Stomach (tissue), 9 donors: ENCODE data around the gene KLHL29. TPM values are rescaled to one million over a fixed set of nuclear protein-coding genes. Genes with fewer than 3 reads are reported as not detected.
A peak's percentile ranks its signal among the peaks of the same experiment; 100 is the strongest.

Experiments
- DNase-seq, 2 donors: peaks; one replicate each; pipeline versions ENCODE4 v3.0.0 to v3.0.0-alpha.2; 2013 to 2019
- H3K27ac ChIP-seq, 5 donors: fragments of 200-600 bp in 4 of 5; sonication (generic) in 4 of 5; one replicate each; pipeline ENCODE4 v1.5.1; 2013 to 2019; ENCODE audit warnings: mild to moderate bottlenecking in 1 of 5, moderate library complexity in 1 of 5
- H3K27me3 ChIP-seq, 3 donors: fragments of 200-600 bp; sonication (generic); one replicate each; pipeline ENCODE4 v1.5.1; 2017 to 2019; ENCODE audit warnings: mixed run types in 1 of 3
- H3K36me3 ChIP-seq, 4 donors: fragments of 200-600 bp; sonication (generic); 1 replicate in 3 of 4; 2 replicates in 1 of 4; pipeline ENCODE4 v1.5.1; 2016 to 2019
- H3K4me1 ChIP-seq, 4 donors: fragments of 200-600 bp; sonication (generic); one replicate each; pipeline ENCODE4 v1.5.1; 2016 to 2019
- H3K4me3 ChIP-seq, 4 donors: fragments of 200-600 bp; sonication (generic) in 3 of 4; one replicate each; pipeline ENCODE4 v1.5.1; 2016 to 2019; ENCODE audit warnings: mild to moderate bottlenecking in 1 of 4
- H3K9me3 ChIP-seq, 4 donors: fragments of 200-600 bp; sonication (generic); one replicate each; pipeline ENCODE4 v1.5.1; 2016 to 2019
- EP300 ChIP-seq: sonication (generic); formaldehyde crosslinking; IDR thresholded peaks from one replicate; pipeline ENCODE4 v1.6.1; 2017; ENCODE audit warnings: antibody characterized with exemption
- POLR2A ChIP-seq, 4 donors: fragments of 450-650 bp; IDR thresholded peaks; one replicate each; pipeline ENCODE4 v1.6.1; 2016; ENCODE audit warnings: antibody characterized with exemption in 4 of 4, control low read depth in 2 of 4, mild to moderate bottlenecking in 1 of 4, moderate library complexity in 1 of 4
- POLR2AphosphoS5 ChIP-seq, 3 donors: sonication (generic); formaldehyde crosslinking; IDR thresholded peaks; one replicate each; pipeline ENCODE4 v1.6.1; 2016; ENCODE audit warnings: antibody characterized with exemption in 3 of 3
- WGBS, 5 donors: extraction: QIAGEN DNeasy Blood & Tissue Kit in 3 of 5; methylation state at CpG; one replicate each; pipeline versions ENCODE4 v1.1.5 to v1.1.7; 2013 to 2018; 5-methylcytosine and 5-hydroxymethylcytosine counted together
- intact Hi-C: fragments of 100-400 bp; cut with DNase I; formaldehyde crosslinking; loops from one replicate; pipeline ENCODE4 v1.15.1; 2023; ENCODE audit warnings: low total_unique reads
- polyA plus RNA-seq, 3 donors: library from polyadenylated mRNA; stranded (reverse); fragments of 200-250 nt; gene quantifications; one replicate each; pipeline ENCODE4 v1.2.3, GENCODE V29; 2013
- total RNA-seq, 5 donors: library from RNA; depleted of rRNA; stranded (reverse); fragments of >200 nt; gene quantifications; one replicate each; pipeline versions ENCODE4 v1.1.0 to v1.2.3, GENCODE V29; 2014 to 2016
- TF ChIP-seq, protein P1 (sequence below), 7 experiments: fragments of 450-650 bp in 4 of 7; fragments of 200-600 bp in 3 of 7; sonication (generic) in 3 of 7; IDR thresholded peaks; one replicate each; pipeline ENCODE4 v1.5.1; 2016 to 2019; ENCODE audit warnings: antibody characterized with exemption in 7 of 7, control low read depth in 2 of 7, mild to moderate bottlenecking in 1 of 7
- donor health status: healthy with polysubstance abuse.
- donor health status: Bipolar disorder and iron deficiency.
- donor health status: healthy.

Gene KLHL29
- total and polyA plus RNA-seq, 8 donors: under 0.01 to 6.6 (median 1.3) TPM

DNA sequence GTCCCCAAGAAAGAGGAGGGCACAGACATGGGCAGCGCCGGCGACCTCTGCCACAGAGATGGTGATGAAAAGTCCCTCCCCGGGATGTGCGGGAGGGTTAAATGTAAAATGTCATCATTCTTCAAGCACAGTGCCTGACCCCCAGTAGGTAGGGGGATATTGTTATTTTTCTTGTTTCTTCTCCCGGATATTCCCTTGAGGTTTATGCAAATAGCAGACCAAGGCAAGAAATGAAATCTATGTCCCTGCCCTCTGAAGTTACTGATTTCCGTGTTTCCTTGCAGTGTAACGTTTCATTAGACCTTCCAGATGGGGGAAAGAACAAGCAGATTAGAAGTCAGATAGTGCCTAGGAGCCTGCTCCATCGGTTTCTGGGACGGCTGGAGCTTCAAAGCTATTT lies 158.3 kb downstream of the KLHL29 start:
- Histone ChIP-seq H3K4me1 (peaks cover 0 to 27% (median 10%) of the 10 kb centered on the region in 4 donors), H3K27me3 (no peaks in the 10 kb centered on the region), H3K36me3 (no peaks in the 10 kb centered on the region), H3K9me3 (no peaks in the 10 kb centered on the region), H3K4me3 (no peak overlapping the region), H3K27ac (peak overlapping the region in 1 of 5 donors; percentile 76)
- intact Hi-C loops: no loop called here
- no peak for TF ChIP-seq POLR2A (IDR thresholded peaks at IDR 0.05)
- no peak for TF ChIP-seq POLR2AphosphoS5 (IDR thresholded peaks at IDR 0.05)
- TF ChIP-seq, protein P1, sequence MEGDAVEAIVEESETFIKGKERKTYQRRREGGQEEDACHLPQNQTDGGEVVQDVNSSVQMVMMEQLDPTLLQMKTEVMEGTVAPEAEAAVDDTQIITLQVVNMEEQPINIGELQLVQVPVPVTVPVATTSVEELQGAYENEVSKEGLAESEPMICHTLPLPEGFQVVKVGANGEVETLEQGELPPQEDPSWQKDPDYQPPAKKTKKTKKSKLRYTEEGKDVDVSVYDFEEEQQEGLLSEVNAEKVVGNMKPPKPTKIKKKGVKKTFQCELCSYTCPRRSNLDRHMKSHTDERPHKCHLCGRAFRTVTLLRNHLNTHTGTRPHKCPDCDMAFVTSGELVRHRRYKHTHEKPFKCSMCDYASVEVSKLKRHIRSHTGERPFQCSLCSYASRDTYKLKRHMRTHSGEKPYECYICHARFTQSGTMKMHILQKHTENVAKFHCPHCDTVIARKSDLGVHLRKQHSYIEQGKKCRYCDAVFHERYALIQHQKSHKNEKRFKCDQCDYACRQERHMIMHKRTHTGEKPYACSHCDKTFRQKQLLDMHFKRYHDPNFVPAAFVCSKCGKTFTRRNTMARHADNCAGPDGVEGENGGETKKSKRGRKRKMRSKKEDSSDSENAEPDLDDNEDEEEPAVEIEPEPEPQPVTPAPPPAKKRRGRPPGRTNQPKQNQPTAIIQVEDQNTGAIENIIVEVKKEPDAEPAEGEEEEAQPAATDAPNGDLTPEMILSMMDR (IDR thresholded peaks at IDR 0.05): no peak
- TF ChIP-seq EP300: no peak
- DNase-seq: no peak
- 82 to 88% (median 82%) methylated on average over 10 of the region's 10 CpGs for WGBS, 5 donors

DNA sequence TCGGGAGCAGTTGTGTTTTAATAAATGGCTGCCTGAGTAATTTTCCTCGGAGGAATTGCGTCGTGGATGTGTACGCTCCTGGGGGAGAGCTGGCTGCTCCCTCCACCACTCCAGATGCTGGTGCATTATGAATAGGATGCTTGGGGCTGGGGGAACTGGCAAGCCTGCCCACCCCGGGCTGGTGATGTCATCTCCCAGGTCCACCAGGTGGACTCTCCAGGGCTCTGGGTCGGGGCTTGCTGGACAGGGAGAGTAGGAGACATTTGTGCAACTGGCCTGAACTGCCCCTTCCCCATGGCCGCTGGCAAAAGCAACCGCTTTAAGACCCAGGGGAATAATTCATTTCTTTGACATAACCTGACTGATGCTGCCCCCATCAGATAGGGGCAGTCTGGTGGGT lies 158.7 kb downstream of the KLHL29 start:
- TF ChIP-seq POLR2A (IDR thresholded peaks at IDR 0.05) (no peak), POLR2AphosphoS5 (IDR thresholded peaks at IDR 0.05) (no peak), EP300 (no peak)
- TF ChIP-seq, protein P1 (IDR thresholded peaks at IDR 0.05): no peak
- WGBS, 5 donors: 82 to 88% (median 86%) methylated on average over 7 to 9 of the region's 9 CpGs
- intact Hi-C loops: no loop called here
- Histone ChIP-seq H3K27ac (peak overlapping the region in 1 of 5 donors; percentile 76), H3K4me3 (no peak overlapping the region), H3K9me3 (no peaks in the 10 kb centered on the region), H3K4me1 (peaks cover 2 to 30% (median 12%) of the 10 kb centered on the region in 4 donors), H3K27me3 (no peaks in the 10 kb centered on the region), H3K36me3 (no peaks in the 10 kb centered on the region)
- DNase-seq: no peak

DNA sequence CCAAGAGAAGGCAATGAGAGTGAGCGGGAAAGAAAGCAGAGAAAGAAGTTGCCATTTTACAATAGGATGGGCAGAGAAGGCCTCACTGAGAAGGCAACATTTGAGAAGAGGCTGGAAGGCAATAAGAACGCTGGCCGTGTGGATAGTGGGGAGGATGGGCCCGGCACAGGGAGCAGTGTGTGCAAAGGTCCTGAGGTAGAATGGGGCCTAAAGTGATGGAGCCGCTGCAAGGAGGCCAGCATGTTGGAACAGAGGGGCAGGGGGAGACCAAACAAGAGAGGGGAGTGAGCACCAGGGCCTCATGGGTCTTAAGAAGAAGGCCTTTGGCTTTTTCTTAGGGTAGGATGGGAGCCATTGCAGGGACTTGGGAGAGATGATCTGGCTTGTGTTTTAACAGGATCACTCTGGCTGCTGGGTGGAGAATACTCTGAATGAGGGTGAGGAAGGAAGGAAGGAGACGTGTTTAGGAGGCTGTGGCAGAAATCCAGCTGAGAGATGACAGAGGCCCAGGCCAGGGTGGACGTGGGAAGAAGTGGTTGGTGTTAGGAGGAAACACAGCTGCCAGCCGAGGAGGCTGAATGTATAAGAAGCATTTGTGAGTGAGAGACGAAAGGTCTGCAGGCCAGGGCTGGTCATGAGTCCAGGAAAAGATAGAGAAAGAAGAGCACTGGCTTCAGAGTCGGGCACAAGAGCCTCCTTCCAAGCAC lies 159.8 kb downstream of the KLHL29 start:
- intact Hi-C loops: no loop called here
- Histone ChIP-seq H3K27ac (peak overlapping the region in 1 of 5 donors; percentile 76), H3K27me3 (no peaks in the 10 kb centered on the region), H3K9me3 (no peaks in the 10 kb centered on the region), H3K4me3 (no peak overlapping the region), H3K4me1 (peaks cover 11 to 40% (median 22%) of the 10 kb centered on the region in 4 donors), H3K36me3 (no peaks in the 10 kb centered on the region)
- 70 to 78% (median 75%) methylated on average over 10 of the region's 10 CpGs for WGBS, 5 donors
- no peak for DNase-seq
- TF ChIP-seq POLR2AphosphoS5 (IDR thresholded peaks at IDR 0.05): no peak
- TF ChIP-seq, protein P1 (IDR thresholded peaks at IDR 0.05): no peak
- TF ChIP-seq POLR2A (IDR thresholded peaks at IDR 0.05): no peak
- TF ChIP-seq EP300: no peak

DNA sequence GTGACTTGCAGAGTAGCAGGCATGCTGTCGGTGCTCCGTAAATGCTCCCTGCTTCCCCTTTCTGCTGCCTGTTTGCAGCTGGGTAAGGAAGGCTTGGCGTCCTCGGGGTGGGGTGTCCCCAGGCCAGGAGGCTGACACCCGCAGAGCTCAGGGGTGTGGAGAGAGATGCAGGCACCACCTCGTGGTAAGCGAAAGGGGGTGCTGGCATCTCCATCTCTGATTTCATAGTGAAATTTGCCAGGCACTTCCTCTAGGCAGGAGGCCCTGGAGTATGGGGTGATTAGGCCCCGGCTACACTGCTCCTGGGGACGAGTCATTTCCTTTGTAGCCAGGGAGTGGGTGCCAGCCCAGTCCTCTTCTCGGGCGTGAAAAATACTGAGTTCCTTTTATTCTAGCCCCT lies 160.4 kb downstream of the KLHL29 start:
- no peak overlapping the region for H3K4me3 ChIP-seq
- no peaks in the 10 kb centered on the region for H3K9me3 ChIP-seq
- WGBS, 5 donors: 62 to 71% (median 68%) methylated on average over 9 to 11 of the region's 11 CpGs
- DNase-seq: peak in 1 of 2 donors; percentile 45
- H3K27ac ChIP-seq: peak overlapping the region in 3 of 5 donors; percentile 3 to 76 (median 44)
- intact Hi-C loops: no loop called here
- no peaks in the 10 kb centered on the region for H3K36me3 ChIP-seq
- H3K27me3 ChIP-seq: no peaks in the 10 kb centered on the region
- TF ChIP-seq, protein P1 (IDR thresholded peaks at IDR 0.05): no peak
- no peak for TF ChIP-seq POLR2A (IDR thresholded peaks at IDR 0.05)
- no peak for TF ChIP-seq EP300
- H3K4me1 ChIP-seq: peaks cover 13 to 47% (median 25%) of the 10 kb centered on the region in 4 donors
